ENCODE results near the gene CCK.

DNA sequence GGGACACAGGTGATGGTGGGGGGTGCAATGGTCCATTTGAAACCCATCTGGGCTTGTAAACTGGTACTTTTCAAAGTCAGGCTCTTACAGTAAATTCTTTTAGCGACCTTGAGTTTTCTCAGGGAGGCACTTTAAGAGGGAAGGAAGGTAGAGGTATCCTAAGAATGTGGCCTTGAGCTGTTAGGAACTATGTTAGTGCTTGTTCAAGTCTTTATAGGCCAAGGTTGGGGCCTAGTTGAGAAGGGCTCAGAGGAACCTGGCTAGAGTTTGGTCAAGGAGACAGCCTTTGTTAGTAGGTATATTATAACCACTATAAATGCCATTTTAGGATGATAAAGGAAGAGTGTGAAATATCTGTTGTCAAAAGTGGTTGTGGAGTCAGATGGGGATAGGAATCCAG lies 9.2 kb upstream of the CCK start:
- TF ChIP-seq, protein P1, sequence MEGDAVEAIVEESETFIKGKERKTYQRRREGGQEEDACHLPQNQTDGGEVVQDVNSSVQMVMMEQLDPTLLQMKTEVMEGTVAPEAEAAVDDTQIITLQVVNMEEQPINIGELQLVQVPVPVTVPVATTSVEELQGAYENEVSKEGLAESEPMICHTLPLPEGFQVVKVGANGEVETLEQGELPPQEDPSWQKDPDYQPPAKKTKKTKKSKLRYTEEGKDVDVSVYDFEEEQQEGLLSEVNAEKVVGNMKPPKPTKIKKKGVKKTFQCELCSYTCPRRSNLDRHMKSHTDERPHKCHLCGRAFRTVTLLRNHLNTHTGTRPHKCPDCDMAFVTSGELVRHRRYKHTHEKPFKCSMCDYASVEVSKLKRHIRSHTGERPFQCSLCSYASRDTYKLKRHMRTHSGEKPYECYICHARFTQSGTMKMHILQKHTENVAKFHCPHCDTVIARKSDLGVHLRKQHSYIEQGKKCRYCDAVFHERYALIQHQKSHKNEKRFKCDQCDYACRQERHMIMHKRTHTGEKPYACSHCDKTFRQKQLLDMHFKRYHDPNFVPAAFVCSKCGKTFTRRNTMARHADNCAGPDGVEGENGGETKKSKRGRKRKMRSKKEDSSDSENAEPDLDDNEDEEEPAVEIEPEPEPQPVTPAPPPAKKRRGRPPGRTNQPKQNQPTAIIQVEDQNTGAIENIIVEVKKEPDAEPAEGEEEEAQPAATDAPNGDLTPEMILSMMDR (conservative IDR thresholded peaks at IDR 0.05 in 1 of 2, IDR thresholded peaks at IDR 0.05 in 1 of 2; ENCODE audit: extremely low read depth in 1 of 2, insufficient read depth in 1 of 2, low read depth in 1 of 2, low read length in 2 of 2), result no peak
- TF ChIP-seq EZH2 (IDR thresholded peaks at IDR 0.05; ENCODE audit: borderline replicate concordance, low read length), result no peak
